Activated CD4-positive, alpha-beta memory T cell treated with anti-CD3 and anti-CD28 coated beads for 36 hours (primary cell): ENCODE data around the gene EWSR1. TPM values are rescaled to one million over a fixed set of nuclear protein-coding genes. Genes with fewer than 3 reads are reported as not detected.

Source experiments
- CTCF ChIA-PET: fragments of 350-600 bp; sonication (Branson Sonifier 250); formaldehyde crosslinking; loops from one replicate; lab custom pipeline; 2021; ENCODE audit warnings: antibody characterized with exemption, inconsistent platforms; lab: Charles Lee
- POLR2A ChIA-PET: fragments of 350-600 bp; sonication (Branson Sonifier 250); formaldehyde crosslinking; loops from one replicate; lab custom pipeline; 2021; ENCODE audit warnings: antibody characterized with exemption; lab: Charles Lee
- DNase-seq: peaks from one replicate; pipeline ENCODE4 v3.0.0-alpha.2; 2020
- H3K27ac Mint-ChIP-seq: one replicate; pipeline ENCODE4 v1.8.0; 2021; ENCODE audit warnings: mixed read lengths
- H3K27me3 Mint-ChIP-seq: one replicate; pipeline ENCODE4 v1.8.0; 2021; ENCODE audit warnings: mixed read lengths
- H3K36me3 Mint-ChIP-seq: one replicate; pipeline ENCODE4 v1.8.0; 2021; ENCODE audit warnings: mixed read lengths
- H3K4me1 Mint-ChIP-seq: one replicate; pipeline ENCODE4 v1.8.0; 2021; ENCODE audit warnings: low read depth, mixed read lengths
- H3K4me3 Mint-ChIP-seq: one replicate; pipeline ENCODE4 v1.8.0; 2021; ENCODE audit warnings: mild to moderate bottlenecking, mixed read lengths
- H3K9me3 Mint-ChIP-seq: one replicate; pipeline ENCODE4 v1.8.0; 2021; ENCODE audit warnings: mixed read lengths
- intact Hi-C: fragments of 100-400 bp; cut with micrococcal nuclease; formaldehyde crosslinking; loops from one replicate; pipeline ENCODE4 v1.15.1; 2023
- total RNA-seq, 2 experiments: library from RNA; stranded (reverse); gene quantifications; one replicate each; pipeline ENCODE4 v1.2.3, GENCODE V29; 2021

Gene EWSR1
- total RNA-seq, 2 experiments from 2014 or later: 286 to 302 TPM

DNA sequence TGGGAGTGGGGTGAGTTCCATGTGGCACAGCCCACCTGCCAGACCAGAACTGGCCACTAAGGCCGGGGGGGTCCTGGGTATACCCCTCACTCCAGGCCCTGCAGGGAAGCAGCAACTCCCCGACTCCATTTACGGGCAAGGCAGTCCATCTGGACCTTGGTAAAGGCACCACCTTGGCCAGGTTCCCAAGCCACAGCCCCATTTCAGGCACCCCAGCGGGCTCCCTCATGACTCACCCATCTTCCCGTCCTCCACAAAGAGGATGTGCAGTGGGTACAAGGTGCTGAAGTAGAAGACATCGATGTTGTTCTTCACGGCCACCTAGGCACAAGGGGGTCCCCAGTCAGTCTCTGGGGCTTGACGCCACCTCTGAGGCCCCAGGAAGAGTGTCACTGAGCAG lies 63.1 kb downstream of the EWSR1 start:
- H3K9me3 Mint-ChIP-seq: no peaks in the 10 kb centered on the region
- no peaks in the 10 kb centered on the region for H3K27me3 Mint-ChIP-seq
- no peak overlapping the region for H3K4me3 Mint-ChIP-seq
- peaks cover 6% of the 10 kb centered on the region for H3K36me3 Mint-ChIP-seq
- DNase-seq: no peak
- H3K27ac Mint-ChIP-seq: no peak overlapping the region
- POLR2A ChIA-PET: no interaction called here
- intact Hi-C loops: no loop called here
- H3K4me1 Mint-ChIP-seq: no peaks in the 10 kb centered on the region
- CTCF ChIA-PET: interaction anchor here (1.4 kb wide), 1 partner anchor 86 kb away, joined by 3 read pairs; no protein-coding TSS in a partner anchor

GRCh38 chr22:29331658-29332300 lies 63.7 kb downstream of the EWSR1 start:
- CTCF ChIA-PET: interaction anchor here (1.4 kb wide), 1 partner anchor 86 kb away, joined by 3 read pairs; no protein-coding TSS in a partner anchor

DNA sequence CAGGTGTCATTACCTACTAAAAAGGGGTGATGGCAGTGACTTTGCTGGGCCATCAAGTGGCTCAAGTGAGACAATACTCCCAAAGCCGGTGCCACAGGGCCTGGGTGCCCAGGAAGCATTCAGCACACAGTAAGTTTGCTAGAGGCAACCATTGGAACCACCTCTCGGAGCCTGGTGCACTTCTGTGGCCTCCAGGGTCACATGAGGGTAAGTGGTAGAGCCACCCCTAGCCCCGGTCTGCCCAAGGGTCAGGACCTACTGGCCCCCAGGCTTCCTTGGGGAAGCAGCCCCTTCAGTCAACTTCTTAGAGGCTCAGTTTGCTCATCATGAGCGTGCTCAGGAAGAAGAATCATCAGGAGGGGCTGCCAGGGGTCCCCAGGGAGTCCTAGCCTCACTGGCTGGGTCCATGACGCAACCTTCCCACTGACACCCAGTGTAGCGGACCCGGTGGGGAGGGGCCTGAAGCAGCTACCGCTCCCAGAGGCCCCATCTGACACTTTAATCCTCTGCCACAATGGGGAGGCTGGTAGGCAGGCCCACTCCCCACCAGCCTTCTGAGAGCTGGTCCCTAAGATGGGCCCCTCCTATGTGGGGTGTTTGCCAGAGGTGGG lies 64.9 kb downstream of the EWSR1 start:
- H3K36me3 Mint-ChIP-seq: peaks cover 6% of the 10 kb centered on the region
- intact Hi-C loops: no loop called here
- no peaks in the 10 kb centered on the region for H3K4me1 Mint-ChIP-seq
- no peaks in the 10 kb centered on the region for H3K9me3 Mint-ChIP-seq
- DNase-seq: no peak
- no peak overlapping the region for H3K4me3 Mint-ChIP-seq
- no peaks in the 10 kb centered on the region for H3K27me3 Mint-ChIP-seq
- ChIA-PET CTCF (no interaction called here), POLR2A (no interaction called here)
- H3K27ac Mint-ChIP-seq: no peak overlapping the region

More at GRCh38 chr22:29331658-29332300, 63.7 kb downstream of the EWSR1 start:
- Mint-ChIP-seq H3K4me1 (no peaks in the 10 kb centered on the region), H3K27me3 (no peaks in the 10 kb centered on the region), H3K27ac (no peak overlapping the region), H3K4me3 (no peak overlapping the region), H3K36me3 (peaks cover 3% of the 10 kb centered on the region), H3K9me3 (no peaks in the 10 kb centered on the region)
- DNase-seq: no peak
- POLR2A ChIA-PET: no interaction called here
- intact Hi-C loops: no loop called here

- Mint-ChIP-seq H3K27ac (no peak overlapping the region), H3K27me3 (no peaks in the 10 kb centered on the region), H3K9me3 (no peaks in the 10 kb centered on the region), H3K4me3 (no peak overlapping the region), H3K4me1 (no peaks in the 10 kb centered on the region), H3K36me3 (peaks cover 15% of the 10 kb centered on the region)
- intact Hi-C loops: no loop called here
- DNase-seq: no peak
- ChIA-PET CTCF (no interaction called here), POLR2A (no interaction called here)
Observed at GRCh38 chr22:29334148-29334547, 66.1 kb downstream of the EWSR1 start.

DNA sequence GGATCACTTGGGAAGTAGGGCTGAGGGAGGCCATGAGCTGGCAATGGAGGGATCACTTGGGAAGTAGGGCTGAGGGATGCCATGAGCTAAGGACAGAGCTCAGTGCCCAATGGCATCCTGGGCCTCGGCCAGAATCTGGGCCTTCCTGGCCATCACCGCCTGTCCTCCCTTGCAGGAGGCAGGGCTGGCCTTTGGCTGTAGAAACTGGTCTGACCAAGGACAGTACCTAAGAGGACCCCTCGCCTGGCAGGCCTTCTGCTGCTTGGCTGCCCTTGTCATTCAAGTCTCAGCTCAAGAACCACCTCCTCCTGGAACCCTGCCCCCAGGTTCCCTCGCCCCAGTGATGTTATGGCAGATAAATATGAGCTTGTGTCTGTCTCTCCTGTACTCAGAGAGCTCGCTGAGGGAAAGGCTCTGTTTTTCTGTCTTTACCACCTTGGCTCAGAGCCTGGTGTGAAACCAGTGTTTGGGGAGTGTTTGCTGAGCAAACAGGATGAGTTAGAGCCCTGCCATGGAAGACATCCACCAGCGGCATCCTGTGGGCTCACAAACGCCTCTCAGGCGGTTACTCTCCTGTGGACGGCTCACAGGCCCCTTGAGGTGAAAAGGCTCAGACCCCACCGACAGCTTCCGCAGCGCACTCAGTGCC lies 66.8 kb downstream of the EWSR1 start:
- Mint-ChIP-seq H3K9me3 (no peaks in the 10 kb centered on the region), H3K27me3 (no peaks in the 10 kb centered on the region), H3K4me3 (no peak overlapping the region), H3K36me3 (peaks cover 17% of the 10 kb centered on the region), H3K4me1 (no peaks in the 10 kb centered on the region), H3K27ac (no peak overlapping the region)
- POLR2A ChIA-PET: no interaction called here
- CTCF ChIA-PET: no interaction called here
- intact Hi-C loops: no loop called here
- DNase-seq: no peak

- no peak overlapping the region for H3K27ac Mint-ChIP-seq
- no peaks in the 10 kb centered on the region for H3K27me3 Mint-ChIP-seq
- no peak overlapping the region for H3K4me3 Mint-ChIP-seq
- peaks cover 17% of the 10 kb centered on the region for H3K36me3 Mint-ChIP-seq
- H3K9me3 Mint-ChIP-seq: no peaks in the 10 kb centered on the region
- ChIA-PET CTCF (no interaction called here), POLR2A (no interaction called here)
- no peak for DNase-seq
- intact Hi-C loops: no loop called here
- H3K4me1 Mint-ChIP-seq: no peaks in the 10 kb centered on the region
Observed at GRCh38 chr22:29335656-29336055, 67.6 kb downstream of the EWSR1 start.

GRCh38 chr22:29336751-29337490 lies 68.9 kb downstream of the EWSR1 start:
- Mint-ChIP-seq H3K27me3 (no peaks in the 10 kb centered on the region), H3K4me1 (no peaks in the 10 kb centered on the region), H3K4me3 (no peak overlapping the region), H3K36me3 (peaks cover 17% of the 10 kb centered on the region), H3K9me3 (no peaks in the 10 kb centered on the region), H3K27ac (no peak overlapping the region)
- POLR2A ChIA-PET: no interaction called here
- DNase-seq: no peak
- CTCF ChIA-PET: interaction anchor here (0.6 to 0.7 kb wide), 2 partner anchors 13 to 736 kb away, joined by 3 read pairs; no protein-coding TSS in a partner anchor
- intact Hi-C loops: no loop called here

GRCh38 chr22:29337631-29338284 lies 69.7 kb downstream of the EWSR1 start:
- DNase-seq: no peak
- Mint-ChIP-seq H3K27me3 (no peaks in the 10 kb centered on the region), H3K4me3 (no peak overlapping the region), H3K9me3 (no peaks in the 10 kb centered on the region), H3K27ac (no peak overlapping the region), H3K4me1 (no peaks in the 10 kb centered on the region), H3K36me3 (peaks cover 18% of the 10 kb centered on the region)
- intact Hi-C loops: no loop called here
- POLR2A ChIA-PET: no interaction called here
- CTCF ChIA-PET: no interaction called here

DNA sequence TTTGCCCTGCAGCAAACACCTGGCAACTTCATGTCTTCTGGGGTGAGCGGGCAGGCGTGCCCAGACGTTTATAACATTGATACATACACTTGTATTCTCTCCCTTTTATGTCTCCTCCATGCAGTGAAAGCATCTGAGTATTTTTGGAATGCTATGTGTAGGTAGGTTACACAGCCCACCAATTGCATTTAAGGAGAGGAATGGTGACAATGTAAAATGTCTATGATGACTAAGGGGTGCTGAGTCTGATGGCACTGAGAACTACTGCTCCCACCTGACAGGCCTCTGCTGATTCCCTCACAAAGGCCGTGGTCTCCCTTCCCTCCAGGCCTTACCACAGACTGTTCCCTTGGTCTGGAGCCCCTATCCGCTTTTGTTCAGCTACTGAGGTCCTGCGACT lies 70.3 kb downstream of the EWSR1 start:
- Mint-ChIP-seq H3K27ac (no peak overlapping the region), H3K27me3 (no peaks in the 10 kb centered on the region), H3K4me3 (no peak overlapping the region), H3K36me3 (peaks cover 22% of the 10 kb centered on the region), H3K9me3 (no peaks in the 10 kb centered on the region), H3K4me1 (no peaks in the 10 kb centered on the region)
- intact Hi-C loops: no loop called here
- CTCF ChIA-PET: no interaction called here
- no peak for DNase-seq
- POLR2A ChIA-PET: interaction anchor here (0.6 kb wide), 1 partner anchor 22 kb away, joined by 4 read pairs; no protein-coding TSS in a partner anchor

DNA sequence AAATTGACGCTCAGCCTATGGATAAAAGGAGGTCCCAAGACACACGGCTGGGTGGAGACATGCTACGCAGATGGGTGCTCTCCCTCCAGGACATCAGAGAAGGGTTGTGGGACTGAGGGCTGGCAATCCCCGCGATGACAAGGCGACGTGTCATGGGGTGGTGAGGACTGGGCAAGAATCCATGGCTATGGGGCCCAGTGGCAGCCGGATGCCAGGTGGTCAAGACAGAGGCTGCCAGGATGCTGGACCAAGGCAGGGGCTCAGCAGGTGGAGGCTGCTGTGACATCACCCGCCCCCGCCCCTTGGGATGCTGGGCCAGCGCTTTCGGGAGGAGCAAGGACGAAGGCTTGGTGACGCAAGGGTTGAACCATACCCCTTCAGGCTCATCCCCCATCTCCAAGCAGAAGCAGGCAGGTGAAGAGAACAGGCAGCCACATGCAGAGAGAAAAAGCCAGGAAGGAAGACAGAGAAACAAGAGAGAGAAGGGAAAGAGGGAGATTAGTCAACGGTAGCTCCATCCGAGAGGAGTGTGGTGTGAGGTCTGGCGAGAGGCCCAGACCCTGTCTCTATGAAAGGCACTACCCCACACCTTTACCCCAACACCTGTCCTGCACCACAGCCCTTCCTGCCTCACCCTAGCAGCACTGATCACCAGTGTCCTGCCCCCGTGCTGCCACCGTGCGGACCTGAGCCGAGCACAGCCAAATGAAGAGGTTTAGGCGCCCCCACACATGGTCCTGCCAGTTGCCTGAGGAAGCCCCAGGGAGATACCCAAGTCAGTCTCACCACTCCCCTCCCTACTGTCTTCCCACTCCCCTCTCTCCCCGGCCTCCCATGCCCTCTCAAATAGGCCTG lies 71.5 kb downstream of the EWSR1 start:
- Mint-ChIP-seq H3K4me1 (no peaks in the 10 kb centered on the region), H3K27me3 (no peaks in the 10 kb centered on the region), H3K36me3 (peaks cover 27% of the 10 kb centered on the region), H3K27ac (no peak overlapping the region), H3K9me3 (no peaks in the 10 kb centered on the region), H3K4me3 (no peak overlapping the region)
- POLR2A ChIA-PET: no interaction called here
- intact Hi-C loops: no loop called here
- DNase-seq: no peak
- CTCF ChIA-PET: no interaction called here

GRCh38 chr22:29340566-29340965 lies 72.5 kb downstream of the EWSR1 start:
- no peak overlapping the region for H3K4me3 Mint-ChIP-seq
- POLR2A ChIA-PET: no interaction called here
- H3K4me1 Mint-ChIP-seq: no peaks in the 10 kb centered on the region
- H3K9me3 Mint-ChIP-seq: no peaks in the 10 kb centered on the region
- H3K27ac Mint-ChIP-seq: no peak overlapping the region
- CTCF ChIA-PET: no interaction called here
- peaks cover 29% of the 10 kb centered on the region for H3K36me3 Mint-ChIP-seq
- no peak for DNase-seq
- intact Hi-C loops: no loop called here
- no peaks in the 10 kb centered on the region for H3K27me3 Mint-ChIP-seq
